Neural progenitor cell (in vitro differentiated cells): ENCODE results near the gene RAET1L. TPM values are rescaled to one million over a fixed set of nuclear protein-coding genes. Genes with fewer than 3 reads are reported as not detected.

Experiments
- DNase-seq: peaks from one replicate; pipeline ENCODE4 v3.0.0-alpha.2; 2016; ENCODE audit warnings: low spot score
- H2AFZ ChIP-seq: fragments of 200-600 bp; sonication (generic); replicated peaks from 2 replicates; pipeline ENCODE4 v1.6.1; 2016; ENCODE audit warnings: antibody characterized with exemption
- H3F3A ChIP-seq: fragments of 200-600 bp; sonication (generic); 2 replicates; pipeline ENCODE4 v1.6.1; 2016; ENCODE audit warnings: antibody characterized with exemption, low read depth
- H3K27ac ChIP-seq: fragments of 200-600 bp; sonication (generic); 2 replicates; pipeline ENCODE4 v1.5.1; 2016; ENCODE audit warnings: mild to moderate bottlenecking
- H3K27me3 ChIP-seq: fragments of 200-600 bp; sonication (generic); 2 replicates; pipeline ENCODE4 v1.6.1; 2016; ENCODE audit warnings: mild to moderate bottlenecking, moderate library complexity
- H3K36me3 ChIP-seq: fragments of 200-600 bp; sonication (generic); 2 replicates; pipeline ENCODE4 v1.5.1; 2016
- H3K4me1 ChIP-seq: fragments of 200-600 bp; sonication (generic); 2 replicates; pipeline ENCODE4 v1.6.1; 2016; ENCODE audit warnings: mixed run types
- H3K4me2 ChIP-seq: fragments of 200-600 bp; sonication (generic); 2 replicates; pipeline ENCODE4 v1.6.1; 2016
- H3K4me3 ChIP-seq: fragments of 200-600 bp; sonication (generic); 2 replicates; pipeline ENCODE4 v1.5.1; 2016
- H3K79me2 ChIP-seq: fragments of 200-600 bp; sonication (generic); 2 replicates; pipeline ENCODE4 v1.6.1; 2016; ENCODE audit warnings: low read depth
- H3K9ac ChIP-seq: fragments of 200-600 bp; sonication (generic); 2 replicates; pipeline ENCODE4 v1.6.1; 2016
- H3K9me3 ChIP-seq: fragments of 200-600 bp; sonication (generic); 2 replicates; pipeline ENCODE4 v1.5.1; 2016; ENCODE audit warnings: low read depth
- H4K20me1 ChIP-seq: fragments of 200-600 bp; sonication (generic); 2 replicates; pipeline ENCODE4 v1.6.1; 2016; ENCODE audit warnings: low read depth
- H3K27ac Mint-ChIP-seq: 3 replicates; pipeline ENCODE4 v1.8.0; 2021; ENCODE audit warnings: mixed read lengths
- H3K27me3 Mint-ChIP-seq: 2 replicates; pipeline ENCODE4 v1.8.0; 2022; ENCODE audit warnings: low read depth, mild to moderate bottlenecking, inconsistent platforms, moderate library complexity, mixed read lengths; ENCODE audit not compliant: insufficient read depth
- H3K36me3 Mint-ChIP-seq: 3 replicates; pipeline ENCODE4 v1.8.0; 2021; ENCODE audit warnings: mixed read lengths
- H3K4me1 Mint-ChIP-seq: 3 replicates; pipeline ENCODE4 v1.8.0; 2021; ENCODE audit warnings: mixed read lengths
- H3K4me3 Mint-ChIP-seq: 3 replicates; pipeline ENCODE4 v1.8.0; 2021; ENCODE audit warnings: mild to moderate bottlenecking, moderate library complexity, mixed read lengths
- H3K9me3 Mint-ChIP-seq: 3 replicates; pipeline ENCODE4 v1.8.0; 2020; ENCODE audit warnings: mixed read lengths
- EZH2 ChIP-seq: fragments of 200-600 bp; sonication (generic); IDR thresholded peaks from 2 replicates; pipeline ENCODE4 v1.6.1; 2017; ENCODE audit warnings: antibody characterized with exemption, mild to moderate bottlenecking, moderate library complexity
- EZH2phosphoT487 ChIP-seq: fragments of 200-600 bp; sonication (generic); IDR thresholded peaks from 2 replicates; pipeline ENCODE4 v1.6.1; 2017; ENCODE audit warnings: antibody characterized with exemption
- total RNA-seq: library from RNA; depleted of rRNA; stranded (reverse); fragments of >200 nt; gene quantifications from 2 replicates; pipeline ENCODE4 v1.2.3, GENCODE V29; 2015; ENCODE audit warnings: low replicate concordance
- TF ChIP-seq, protein P1 (sequence below): fragments of 200-600 bp; sonication (generic); IDR thresholded peaks from 2 replicates; pipeline ENCODE4 v1.5.1; 2017; ENCODE audit warnings: antibody characterized with exemption, mild to moderate bottlenecking

Gene RAET1L
- total RNA-seq, 1 donor from 2014 or later: not detected

DNA sequence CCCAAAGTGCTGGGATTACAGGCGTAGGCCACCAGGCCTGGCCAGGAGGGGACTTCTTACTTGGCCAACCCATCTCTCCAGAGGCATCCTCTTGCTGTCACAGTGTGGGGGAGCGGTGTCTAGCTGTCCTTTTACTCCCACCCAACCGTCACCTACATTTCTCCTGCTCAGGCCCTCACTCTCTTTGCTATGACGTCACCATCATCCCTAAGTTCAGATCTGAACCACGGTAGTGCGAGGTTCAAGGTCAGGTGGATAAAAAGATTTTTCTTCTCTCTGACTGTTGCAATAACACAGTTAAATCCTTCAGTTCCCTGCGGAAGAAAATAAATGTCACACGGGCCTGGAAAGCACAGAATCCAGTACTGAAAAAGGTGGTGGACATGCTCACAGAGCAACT, 7.3 kb upstream of the RAET1L start:
- no peak overlapping the region for H3K4me3 Mint-ChIP-seq
- Histone ChIP-seq H3K9me3 (no peaks in the 10 kb centered on the region), H4K20me1 (peaks cover 8% of the 10 kb centered on the region), H2AFZ (no peak overlapping the region), H3K79me2 (no peaks in the 10 kb centered on the region), H3F3A (no peaks in the 10 kb centered on the region), H3K4me2 (no peak overlapping the region), H3K4me1 (peaks cover 4% of the 10 kb centered on the region), H3K36me3 (no peaks in the 10 kb centered on the region), H3K4me3 (no peak overlapping the region), H3K27ac (no peak overlapping the region), H3K27me3 (peaks cover 80% of the 10 kb centered on the region), H3K9ac (no peak overlapping the region)
- H3K9me3 Mint-ChIP-seq: peaks cover 5% of the 10 kb centered on the region
- DNase-seq: no peak
- H3K36me3 Mint-ChIP-seq: no peaks in the 10 kb centered on the region
- TF ChIP-seq EZH2 (no peak), EZH2phosphoT487 (no peak)
- TF ChIP-seq, protein P1, sequence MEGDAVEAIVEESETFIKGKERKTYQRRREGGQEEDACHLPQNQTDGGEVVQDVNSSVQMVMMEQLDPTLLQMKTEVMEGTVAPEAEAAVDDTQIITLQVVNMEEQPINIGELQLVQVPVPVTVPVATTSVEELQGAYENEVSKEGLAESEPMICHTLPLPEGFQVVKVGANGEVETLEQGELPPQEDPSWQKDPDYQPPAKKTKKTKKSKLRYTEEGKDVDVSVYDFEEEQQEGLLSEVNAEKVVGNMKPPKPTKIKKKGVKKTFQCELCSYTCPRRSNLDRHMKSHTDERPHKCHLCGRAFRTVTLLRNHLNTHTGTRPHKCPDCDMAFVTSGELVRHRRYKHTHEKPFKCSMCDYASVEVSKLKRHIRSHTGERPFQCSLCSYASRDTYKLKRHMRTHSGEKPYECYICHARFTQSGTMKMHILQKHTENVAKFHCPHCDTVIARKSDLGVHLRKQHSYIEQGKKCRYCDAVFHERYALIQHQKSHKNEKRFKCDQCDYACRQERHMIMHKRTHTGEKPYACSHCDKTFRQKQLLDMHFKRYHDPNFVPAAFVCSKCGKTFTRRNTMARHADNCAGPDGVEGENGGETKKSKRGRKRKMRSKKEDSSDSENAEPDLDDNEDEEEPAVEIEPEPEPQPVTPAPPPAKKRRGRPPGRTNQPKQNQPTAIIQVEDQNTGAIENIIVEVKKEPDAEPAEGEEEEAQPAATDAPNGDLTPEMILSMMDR: no peak
- H3K4me1 Mint-ChIP-seq: peaks cover 13% of the 10 kb centered on the region
- no peak overlapping the region for H3K27ac Mint-ChIP-seq
- peaks cover 47% of the 10 kb centered on the region for H3K27me3 Mint-ChIP-seq

DNA sequence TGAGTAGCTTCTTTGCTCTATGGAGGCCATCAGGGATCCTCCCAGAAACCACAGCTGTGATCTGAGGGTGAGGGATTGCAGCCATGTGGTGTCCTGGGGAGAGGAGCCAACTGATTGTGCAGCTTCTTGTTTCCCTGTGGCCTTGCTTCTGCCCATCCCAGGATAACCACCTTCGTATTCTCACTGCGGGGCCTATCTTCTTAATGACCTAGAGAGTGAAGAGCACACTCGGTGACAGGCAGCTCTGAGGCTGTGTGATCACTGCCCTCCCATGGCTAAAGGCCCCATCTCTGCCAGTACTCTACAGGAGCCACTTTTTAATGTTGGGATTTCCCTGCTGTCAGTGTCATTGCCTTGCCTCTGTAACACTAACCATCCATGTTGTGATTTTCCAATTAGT, 5.3 kb upstream of the RAET1L start:
- Histone ChIP-seq H2AFZ (no peak overlapping the region), H3K4me1 (no peaks in the 10 kb centered on the region), H3K79me2 (no peaks in the 10 kb centered on the region), H3K27ac (no peak overlapping the region), H3K9ac (no peak overlapping the region), H3K4me3 (no peak overlapping the region), H4K20me1 (no peaks in the 10 kb centered on the region), H3K36me3 (no peaks in the 10 kb centered on the region), H3F3A (no peaks in the 10 kb centered on the region), H3K4me2 (no peak overlapping the region), H3K27me3 (peaks cover 78% of the 10 kb centered on the region), H3K9me3 (no peaks in the 10 kb centered on the region)
- Mint-ChIP-seq H3K27me3 (peaks cover 32% of the 10 kb centered on the region), H3K4me1 (no peaks in the 10 kb centered on the region), H3K27ac (no peak overlapping the region), H3K9me3 (no peaks in the 10 kb centered on the region), H3K4me3 (no peak overlapping the region), H3K36me3 (no peaks in the 10 kb centered on the region)
- TF ChIP-seq EZH2phosphoT487: no peak
- DNase-seq: no peak

DNA sequence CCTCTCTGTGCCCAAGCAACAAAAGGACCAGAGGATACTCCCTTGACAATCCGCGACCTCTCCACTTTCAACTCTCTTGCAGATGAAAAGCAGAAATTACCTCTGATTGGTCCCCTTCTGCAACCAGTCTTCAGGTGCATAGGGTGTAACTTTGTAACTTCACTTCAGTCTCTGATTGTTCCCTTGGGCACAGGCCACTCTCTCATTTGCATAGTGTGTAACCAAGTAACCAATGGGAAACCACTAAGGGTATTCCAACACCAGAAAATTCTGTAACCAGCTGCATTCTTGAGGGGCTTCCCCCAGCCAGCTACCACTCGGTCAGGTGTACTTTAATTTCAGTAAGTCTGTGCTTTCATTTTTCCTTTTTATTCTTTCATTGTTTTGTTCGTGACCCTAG, 4.4 kb upstream of the RAET1L start:
- no peak for TF ChIP-seq EZH2phosphoT487
- TF ChIP-seq EZH2: no peak
- TF ChIP-seq, protein P1: no peak
- no peaks in the 10 kb centered on the region for H3K4me1 Mint-ChIP-seq
- H3K4me3 Mint-ChIP-seq: no peak overlapping the region
- no peak overlapping the region for H3K27ac Mint-ChIP-seq
- Histone ChIP-seq H3K4me1 (no peaks in the 10 kb centered on the region), H3K79me2 (no peaks in the 10 kb centered on the region), H3K36me3 (no peaks in the 10 kb centered on the region), H3K4me2 (no peak overlapping the region), H3K27ac (no peak overlapping the region), H3F3A (no peaks in the 10 kb centered on the region), H3K9me3 (no peaks in the 10 kb centered on the region), H4K20me1 (no peaks in the 10 kb centered on the region), H3K27me3 (peaks cover 77% of the 10 kb centered on the region), H3K9ac (no peak overlapping the region), H3K4me3 (no peak overlapping the region), H2AFZ (no peak overlapping the region)
- peaks cover 27% of the 10 kb centered on the region for H3K27me3 Mint-ChIP-seq
- no peak for DNase-seq
- no peaks in the 10 kb centered on the region for H3K36me3 Mint-ChIP-seq
- H3K9me3 Mint-ChIP-seq: no peaks in the 10 kb centered on the region

DNA sequence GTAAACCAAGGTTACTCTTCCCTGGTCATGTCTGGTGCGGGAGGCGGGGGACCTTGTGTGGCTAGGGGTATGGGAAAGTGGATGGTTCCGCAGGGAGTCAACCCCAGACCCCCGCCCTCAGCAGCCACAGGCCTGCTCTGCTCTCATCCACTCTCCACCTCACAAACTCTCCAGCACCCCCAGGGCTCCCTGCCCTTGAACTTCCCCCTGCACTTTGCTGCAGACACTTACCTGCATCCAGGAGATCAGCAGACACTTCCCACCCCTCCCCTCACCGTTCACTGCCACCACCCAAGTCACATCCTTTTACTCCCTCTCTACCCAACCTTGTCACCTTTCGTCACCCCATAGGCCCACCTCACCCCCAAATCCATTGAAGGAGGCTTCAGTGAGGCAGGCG, 3.9 kb upstream of the RAET1L start:
- H3K4me3 Mint-ChIP-seq: no peak overlapping the region
- no peak overlapping the region for H3K27ac Mint-ChIP-seq
- H4K20me1 ChIP-seq: no peaks in the 10 kb centered on the region
- H3K9ac ChIP-seq: no peak overlapping the region
- no peak overlapping the region for H3K4me3 ChIP-seq
- no peaks in the 10 kb centered on the region for H3K9me3 ChIP-seq
- no peak for DNase-seq
- H3K27ac ChIP-seq: no peak overlapping the region
- H3K36me3 ChIP-seq: no peaks in the 10 kb centered on the region
- no peaks in the 10 kb centered on the region for H3K9me3 Mint-ChIP-seq
- H3K4me2 ChIP-seq: no peak overlapping the region
- H3K4me1 ChIP-seq: no peaks in the 10 kb centered on the region
- no peaks in the 10 kb centered on the region for H3K36me3 Mint-ChIP-seq
- H3F3A ChIP-seq: no peaks in the 10 kb centered on the region
- no peak overlapping the region for H2AFZ ChIP-seq
- TF ChIP-seq, protein P1: no peak
- no peak for TF ChIP-seq EZH2
- no peak for TF ChIP-seq EZH2phosphoT487
- peaks cover 25% of the 10 kb centered on the region for H3K27me3 Mint-ChIP-seq
- H3K4me1 Mint-ChIP-seq: no peaks in the 10 kb centered on the region
- H3K27me3 ChIP-seq: peaks cover 73% of the 10 kb centered on the region
- no peaks in the 10 kb centered on the region for H3K79me2 ChIP-seq
